GM19324 (cell line): ENCODE results near the gene ADGRG1.
"Not testable (repeated sequence)": the region's sequence is repeated elsewhere in the genome, so short reads cannot be mapped to it uniquely, and the experiment has no call there.

Source experiments
- ATAC-seq: cut with Tn5 transposase; IDR thresholded peaks from one replicate; pipeline ENCODE4 v1.9.1; 2021; ENCODE audit warnings: mild to moderate bottlenecking, moderate library complexity; ENCODE audit not compliant: unreplicated experiment, low FRiP score

Gene ADGRG1

GRCh38 chr16:57695680-57696069, 67.2 kb downstream of the ADGRG1 start:
- ATAC-seq: no peak

GRCh38 chr16:57696240-57696639, 67.8 kb downstream of the ADGRG1 start:
- no peak for ATAC-seq

- ATAC-seq: no peak
These were observed 69.6 kb downstream of the ADGRG1 start for GRCh38 chr16:57697896-57698537.

GRCh38 chr16:57698812-57699405, 70.5 kb downstream of the ADGRG1 start:
- no peak for ATAC-seq

- no peak for ATAC-seq
These were observed 71.1 kb downstream of the ADGRG1 start for GRCh38 chr16:57699481-57699880.

- no peak for ATAC-seq
These were observed 71.5 kb downstream of the ADGRG1 start for GRCh38 chr16:57699899-57700298.

GRCh38 chr16:57700781-57701551, 72.5 kb downstream of the ADGRG1 start:
- no peak for ATAC-seq

- ATAC-seq: no peak
These were observed 73.4 kb downstream of the ADGRG1 start for GRCh38 chr16:57701759-57702371.

- ATAC-seq: no peak
These were observed 75.1 kb downstream of the ADGRG1 start for GRCh38 chr16:57703416-57704010.

GRCh38 chr16:57704011-57704904, 75.8 kb downstream of the ADGRG1 start:
- ATAC-seq: no peak

GRCh38 chr16:57704905-57705852, 76.7 kb downstream of the ADGRG1 start:
- no peak for ATAC-seq

- ATAC-seq: no peak
These were observed 78.3 kb downstream of the ADGRG1 start for GRCh38 chr16:57706717-57707116.

GRCh38 chr16:57707331-57707730, 78.9 kb downstream of the ADGRG1 start:
- ATAC-seq: no peak

GRCh38 chr16:57708168-57708567, 79.7 kb downstream of the ADGRG1 start:
- ATAC-seq: no peak

GRCh38 chr16:57709663-57710062, 81.2 kb downstream of the ADGRG1 start:
- ATAC-seq: no peak

GRCh38 chr16:57711346-57711745, 82.9 kb downstream of the ADGRG1 start:
- ATAC-seq: no peak

GRCh38 chr16:57711993-57712392, 83.6 kb downstream of the ADGRG1 start:
- no peak for ATAC-seq

- ATAC-seq: not testable (repeated sequence)
These were observed 84.1 kb downstream of the ADGRG1 start for GRCh38 chr16:57712569-57712968.

GRCh38 chr16:57713596-57713995, 85.2 kb downstream of the ADGRG1 start:
- no peak for ATAC-seq
